A549 (cell line): ENCODE measurements around the gene SLC12A9. TPM values are rescaled to one million over a fixed set of nuclear protein-coding genes. Genes with fewer than 3 reads are reported as not detected.
A peak's percentile ranks its signal among the peaks of the same experiment; 100 is the strongest.

ENCODE experiments used
- ATAC-seq, 2 experiments: fragments of 200-7000 bp in 1 of 2; fragments of >200 bp in 1 of 2; cut with Nextera tagmentation in 1 of 2; cut with Tn5 transposase in 1 of 2; 3 replicates each; pipeline versions ENCODE4 v1.8.0 to v1.9.1; 2018 to 2020; ENCODE audit warnings: mild to moderate bottlenecking in 1 of 2, moderate library complexity in 1 of 2
- CTCF ChIA-PET: fragments of 300-600 bp; sonication (Branson Sonifier 250); formaldehyde crosslinking; extraction: SDS; loops from one replicate; lab custom pipeline; 2021; ENCODE audit warnings: antibody characterized with exemption, inconsistent platforms; lab: Yijun Ruan, JAX
- POLR2A ChIA-PET: fragments of 350-600 bp; formaldehyde crosslinking; extraction: SDS; loops from one replicate; lab custom pipeline; 2021; ENCODE audit warnings: antibody characterized with exemption, inconsistent platforms; lab: Yijun Ruan, JAX
- DNase-seq, 2 experiments: peaks; one replicate each; pipeline versions ENCODE4 v3.0.0 to v3.0.0-alpha.2; 2011 to 2016; ENCODE audit warnings: low read depth in 1 of 2, low spot score in 1 of 2
- FAIRE-seq: peaks from 2 replicates; lab custom pipeline; 2011; peaks lifted over from hg19 to GRCh38; lab: Jason Lieb, UNC
- H3K27ac ChIP-seq, 2 experiments: fragments of >200 bp; sonication (Bioruptor Twin); formaldehyde crosslinking; 3 replicates each; pipeline ENCODE4 v1.5.1; 2016 to 2017
- H3K4me1 ChIP-seq: fragments of >200 bp; sonication (Bioruptor Twin); formaldehyde crosslinking; 3 replicates; pipeline ENCODE4 v1.6.1; 2016
- H3K4me2 ChIP-seq: fragments of >200 bp; sonication (Bioruptor Twin); formaldehyde crosslinking; 3 replicates; pipeline ENCODE4 v1.6.1; 2016
- H3K4me3 ChIP-seq: fragments of >200 bp; sonication (Bioruptor Twin); formaldehyde crosslinking; 3 replicates; pipeline ENCODE4 v1.5.1; 2016
- H3K9me3 ChIP-seq: fragments of >200 bp; sonication (Bioruptor Twin); formaldehyde crosslinking; 3 replicates; pipeline ENCODE4 v1.6.1; 2016
- CBX2 ChIP-seq: fragments of 200-600 bp; sonication (generic); IDR thresholded peaks from 2 replicates; pipeline ENCODE4 v1.6.1; 2016; ENCODE audit warnings: low read depth, mild to moderate bottlenecking, borderline replicate concordance
- FOSL2 ChIP-seq, 2 experiments: fragments of 450-650 bp in 1 of 2; fragments of >200 bp in 1 of 2; sonication (Bioruptor Twin) in 1 of 2; formaldehyde crosslinking; IDR thresholded peaks; 2 replicates each; pipeline versions ENCODE4 v1.5.0 to v1.6.1; 2016 to 2020; ENCODE audit warnings: mild to moderate bottlenecking in 1 of 2, moderate library complexity in 1 of 2
- HEYL ChIP-seq: fragments of 250-450 bp; sonication (Bioruptor Pico); IDR thresholded peaks from 2 replicates; pipeline ENCODE4 v1.8.0; 2021; ENCODE audit warnings: mild to moderate bottlenecking, moderate library complexity
- HMGXB4 ChIP-seq: fragments of 250-450 bp; sonication (Bioruptor Pico); IDR thresholded peaks from 2 replicates; pipeline ENCODE4 v1.5.0; 2021; ENCODE audit warnings: mild to moderate bottlenecking, moderate library complexity, borderline replicate concordance
- JUN ChIP-seq, 2 experiments: fragments of >200 bp; sonication (Bioruptor Twin); formaldehyde crosslinking; IDR thresholded peaks; 2 replicates in 1 of 2; 3 replicates in 1 of 2; pipeline ENCODE4 v1.6.1; 2016 to 2017
- KDM5A ChIP-seq: fragments of 200-600 bp; sonication (generic); IDR thresholded peaks from 2 replicates; pipeline ENCODE4 v1.6.1; 2016; ENCODE audit warnings: antibody characterized with exemption, mild to moderate bottlenecking
- POLR2A ChIP-seq: IDR thresholded peaks from 2 replicates; pipeline ENCODE4 v1.6.1; 2012; ENCODE audit warnings: mild to moderate bottlenecking, low read length
- TFCP2L1 ChIP-seq: fragments of 250-450 bp; sonication (Bioruptor Pico); IDR thresholded peaks from 2 replicates; pipeline ENCODE4 v1.5.0; 2021; ENCODE audit warnings: mild to moderate bottlenecking
- USF2 ChIP-seq: fragments of 450-650 bp; IDR thresholded peaks from 2 replicates; pipeline ENCODE4 v1.6.1; 2014; ENCODE audit warnings: antibody characterized with exemption
- ZNF302 ChIP-seq: fragments of 250-450 bp; sonication (Bioruptor Pico); IDR thresholded peaks from 2 replicates; pipeline ENCODE4 v1.9.0; 2021; ENCODE audit warnings: inconsistent platforms, mild to moderate bottlenecking, moderate library complexity
- ZSCAN20 ChIP-seq: fragments of 250-450 bp; sonication (Bioruptor Pico); IDR thresholded peaks from 2 replicates; pipeline ENCODE4 v1.8.0; 2022; ENCODE audit warnings: mild to moderate bottlenecking, moderate library complexity
- WGBS: methylation state at CpG from one replicate; pipeline ENCODE4 v1.1.6; 2017; ENCODE audit errors: missing lambda C conversion rate; 5-methylcytosine and 5-hydroxymethylcytosine counted together
- polyA plus RNA-seq, 4 experiments: library from polyadenylated mRNA; depleted of rRNA in 3 of 4; stranded (reverse); fragments of >200 nt; fragmentation: RNase III in 1 of 4; extraction: RNeasy Plus Mini Kit Qiagen cat#74134 plus additional on column Dnase treatment in 1 of 4; gene quantifications; 2 replicates in 3 of 4; 3 replicates in 1 of 4; pipeline ENCODE4 v1.2.3, GENCODE V29; 2011 to 2017
- TF ChIP-seq, protein P1 (sequence below): IDR thresholded peaks from 2 replicates; pipeline ENCODE4 v1.6.1; 2012
- TF ChIP-seq, protein P2 (sequence below): IDR thresholded peaks from 2 replicates; pipeline ENCODE4 v1.6.1; 2012; ENCODE audit warnings: low read depth, borderline replicate concordance
- TF ChIP-seq, protein P3 (sequence below): fragments of >200 bp; sonication (Bioruptor Twin); formaldehyde crosslinking; IDR thresholded peaks from 3 replicates; pipeline ENCODE4 v1.6.1; 2016

SLC12A9 gene
- polyA plus RNA-seq, 2 of the 4 experiments (the other 2 are of a cell fraction) = 6.2 to 13.4 TPM

- Histone ChIP-seq H3K4me3 (no peak overlapping the region), H3K4me2 (peak overlapping the region; percentile 99; the same call in 1 of the 3 replicates), H3K27ac (no peak overlapping the region), H3K4me1 (peaks cover 30% of the 10 kb centered on the region), H3K9me3 (no peaks in the 10 kb centered on the region)
- TF ChIP-seq, protein P1, sequence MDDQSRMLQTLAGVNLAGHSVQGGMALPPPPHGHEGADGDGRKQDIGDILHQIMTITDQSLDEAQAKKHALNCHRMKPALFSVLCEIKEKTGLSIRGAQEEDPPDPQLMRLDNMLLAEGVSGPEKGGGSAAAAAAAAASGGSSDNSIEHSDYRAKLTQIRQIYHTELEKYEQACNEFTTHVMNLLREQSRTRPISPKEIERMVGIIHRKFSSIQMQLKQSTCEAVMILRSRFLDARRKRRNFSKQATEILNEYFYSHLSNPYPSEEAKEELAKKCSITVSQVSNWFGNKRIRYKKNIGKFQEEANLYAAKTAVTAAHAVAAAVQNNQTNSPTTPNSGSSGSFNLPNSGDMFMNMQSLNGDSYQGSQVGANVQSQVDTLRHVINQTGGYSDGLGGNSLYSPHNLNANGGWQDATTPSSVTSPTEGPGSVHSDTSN = peak; percentile 13
- TF ChIP-seq TFCP2L1 (CRISPR knock-in tag) (no peak), POLR2A (peak; percentile 45)
- ChIA-PET CTCF (interaction anchor here (0.6 to 4.1 kb wide), 7 partner anchors 8 to 306 kb away, joined by 3 to 16 read pairs (median 4); partner anchors contain the start of genes ACHE, EPO and SLC12A9), POLR2A (interaction anchor here (0.6 to 5.1 kb wide), 2 partner anchors 11 to 367 kb away, joined by 14 to 106 read pairs; partner anchors contain the start of gene SRRT)
- ATAC-seq (no peak), DNase-seq (no peak), FAIRE-seq (no peak)
- 95% methylated on average over 25 of the region's 25 CpGs for WGBS
Observed at GRCh38 chr7:100886936-100887515, 34.5 kb downstream of the SLC12A9 start.

DNA sequence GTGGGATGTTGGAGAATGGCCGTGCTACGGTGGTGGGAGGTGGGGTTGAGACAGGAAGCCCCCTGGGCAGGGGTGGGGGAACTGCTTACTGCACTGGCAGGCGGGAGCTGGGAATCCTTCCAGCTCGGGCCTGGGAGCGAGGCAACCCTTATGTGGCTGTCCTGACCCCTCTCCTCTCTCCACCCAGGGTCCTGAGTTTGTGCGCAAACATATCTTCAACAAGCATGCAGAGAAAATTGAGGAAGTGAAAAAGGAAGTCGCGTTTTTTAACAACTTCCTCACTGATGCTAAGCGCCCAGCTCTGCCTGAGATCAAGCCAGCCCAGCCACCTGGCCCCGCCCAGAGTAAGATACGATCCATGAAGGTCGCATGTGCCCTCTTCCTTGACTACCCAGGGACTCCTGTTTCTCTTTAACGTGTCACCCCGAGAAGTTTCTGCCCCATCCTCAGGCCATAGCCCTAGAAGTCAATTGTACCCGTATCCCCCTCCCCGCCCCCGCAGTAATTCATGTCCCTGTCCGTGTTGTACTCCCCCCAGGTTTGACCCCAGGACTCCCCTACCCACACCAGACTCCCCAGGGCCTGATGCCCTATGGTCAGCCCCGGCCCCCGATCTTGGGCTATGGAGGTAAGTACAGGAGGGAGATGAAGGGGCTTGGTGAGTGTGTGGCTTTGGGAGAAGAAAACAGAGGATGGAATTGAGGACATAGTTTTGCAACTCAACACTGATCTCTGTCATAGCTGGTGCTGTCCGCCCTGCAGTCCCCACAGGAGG lies 35.2 kb downstream of the SLC12A9 start:
- no peak for DNase-seq
- no peak for ATAC-seq
- POLR2A ChIA-PET = interaction anchor here (0.5 to 5.1 kb wide), 3 partner anchors 12 to 366 kb away, joined by 3 to 106 read pairs (median 14); partner anchors contain the start of gene SRRT
- FAIRE-seq = no peak
- no peak for TF ChIP-seq CBX2
- peak in 1 of 2 experiments; percentile 19; a peak in 1 of 5 replicates for TF ChIP-seq JUN (IDR thresholded peaks at IDR 0.05)
- H3K27ac ChIP-seq = peak overlapping the region in 1 of 2 experiments; percentile 95; a peak in 2 of 6 replicates
- H3K4me2 ChIP-seq = peak overlapping the region; percentile 99
- CTCF ChIA-PET = interaction anchor here (0.6 to 4.1 kb wide), 7 partner anchors 7 to 305 kb away, joined by 3 to 16 read pairs (median 5); partner anchors contain the start of genes ACHE, EPO, SLC12A9 and SRRT
- 79% methylated on average over 18 of the region's 21 CpGs for WGBS
- peaks cover 30% of the 10 kb centered on the region for H3K4me1 ChIP-seq
- H3K9me3 ChIP-seq = no peaks in the 10 kb centered on the region
- peak overlapping the region; percentile 92; the same call in 2 of the 3 replicates for H3K4me3 ChIP-seq

DNA sequence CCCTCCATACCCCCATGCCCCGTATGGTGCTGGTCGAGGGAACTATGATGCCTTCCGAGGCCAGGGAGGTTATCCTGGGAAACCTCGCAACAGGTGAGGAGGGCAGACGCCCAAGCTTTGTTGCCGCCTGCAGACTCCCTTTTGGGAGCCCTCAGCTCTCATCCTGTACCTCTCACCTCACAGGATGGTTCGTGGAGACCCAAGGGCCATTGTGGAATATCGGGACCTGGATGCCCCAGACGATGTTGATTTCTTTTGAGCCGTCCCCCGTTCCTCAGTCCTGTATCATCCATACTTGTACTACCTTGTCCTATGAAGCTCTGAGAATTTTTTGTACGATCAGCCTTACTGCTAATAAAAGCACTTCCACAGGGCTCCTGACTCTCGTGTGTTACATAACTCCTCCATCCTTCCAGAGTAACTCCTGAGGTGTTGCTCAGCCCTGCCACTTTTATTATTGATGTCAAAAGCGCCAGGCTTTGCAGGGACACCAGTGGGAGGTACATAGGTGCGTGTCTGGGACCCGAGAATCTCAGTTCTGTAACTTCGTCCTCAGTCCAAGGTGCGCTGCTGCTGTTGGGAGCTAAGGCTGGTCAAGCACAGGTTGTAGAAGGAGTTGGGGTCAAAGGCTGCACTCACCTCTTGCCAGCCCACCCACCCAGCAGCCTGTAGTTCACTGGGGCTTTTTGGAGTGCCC lies 35.9 kb downstream of the SLC12A9 start:
- Histone ChIP-seq H3K27ac (peak overlapping the region; percentile 86 to 95), H3K4me1 (peaks cover 30% of the 10 kb centered on the region), H3K4me3 (peak overlapping the region; percentile 92), H3K9me3 (no peaks in the 10 kb centered on the region), H3K4me2 (peak overlapping the region; percentile 99)
- WGBS = 71% methylated on average over 14 of the region's 18 CpGs
- DNase-seq = no peak
- ChIA-PET CTCF (interaction anchor here (1.0 to 3.5 kb wide), 6 partner anchors 8 to 189 kb away, joined by 3 to 13 read pairs (median 8); partner anchors contain the start of genes SLC12A9 and SRRT), POLR2A (interaction anchor here (1.5 to 5.1 kb wide), 2 partner anchors 10 to 13 kb away, joined by 9 to 106 read pairs; partner anchors contain the start of gene SRRT)
- no peak for FAIRE-seq
- no peak for ATAC-seq
- TF ChIP-seq HEYL (no peak), POLR2A (0 out of 2 replicates have a peak, but pooled peaks have one; percentile 7)

- H3K9me3 ChIP-seq = no peaks in the 10 kb centered on the region
- H3K4me2 ChIP-seq = peak within 1 kb of the TSS; percentile 99
- WGBS = no CpG with 5 or more reads among the region's 73 CpGs
- no peak for FAIRE-seq
- peak; percentile 57 to 69 for ATAC-seq
- no peak for DNase-seq
- peak within 1 kb of the TSS; percentile 92 for H3K4me3 ChIP-seq
- ChIA-PET POLR2A (interaction anchor here (0.6 to 5.1 kb wide), 27 partner anchors 11 to 330 kb away, joined by 3 to 106 read pairs (median 4); partner anchors contain the start of genes EPHB4, MOSPD3, PLOD3 and POP7), CTCF (interaction anchor here (0.6 to 3.5 kb wide), 14 partner anchors 9 to 206 kb away, joined by 3 to 13 read pairs (median 4); partner anchors contain the start of genes EPO, POP7, SLC12A9 and SRRT)
- peak within 1 kb of the TSS; percentile 86 to 95 for H3K27ac ChIP-seq
- H3K4me1 ChIP-seq = peaks cover 30% of the 10 kb centered on the region
- TF ChIP-seq ZSCAN20 (CRISPR knock-in tag) (no peak), USF2 (peak; percentile 50; the same call in 1 of the 2 replicates), HMGXB4 (CRISPR knock-in tag) (no peak), KDM5A (no peak), ZNF302 (CRISPR knock-in tag) (no peak), FOSL2 (IDR thresholded peaks at IDR 0.05) (no peak), FOSL2 (CRISPR knock-in tag; IDR thresholded peaks at IDR 0.05) (no peak)
- TF ChIP-seq, protein P1 = no peak
- TF ChIP-seq, protein P2, sequence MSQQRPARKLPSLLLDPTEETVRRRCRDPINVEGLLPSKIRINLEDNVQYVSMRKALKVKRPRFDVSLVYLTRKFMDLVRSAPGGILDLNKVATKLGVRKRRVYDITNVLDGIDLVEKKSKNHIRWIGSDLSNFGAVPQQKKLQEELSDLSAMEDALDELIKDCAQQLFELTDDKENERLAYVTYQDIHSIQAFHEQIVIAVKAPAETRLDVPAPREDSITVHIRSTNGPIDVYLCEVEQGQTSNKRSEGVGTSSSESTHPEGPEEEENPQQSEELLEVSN = peak; percentile 92
- TF ChIP-seq, protein P3, sequence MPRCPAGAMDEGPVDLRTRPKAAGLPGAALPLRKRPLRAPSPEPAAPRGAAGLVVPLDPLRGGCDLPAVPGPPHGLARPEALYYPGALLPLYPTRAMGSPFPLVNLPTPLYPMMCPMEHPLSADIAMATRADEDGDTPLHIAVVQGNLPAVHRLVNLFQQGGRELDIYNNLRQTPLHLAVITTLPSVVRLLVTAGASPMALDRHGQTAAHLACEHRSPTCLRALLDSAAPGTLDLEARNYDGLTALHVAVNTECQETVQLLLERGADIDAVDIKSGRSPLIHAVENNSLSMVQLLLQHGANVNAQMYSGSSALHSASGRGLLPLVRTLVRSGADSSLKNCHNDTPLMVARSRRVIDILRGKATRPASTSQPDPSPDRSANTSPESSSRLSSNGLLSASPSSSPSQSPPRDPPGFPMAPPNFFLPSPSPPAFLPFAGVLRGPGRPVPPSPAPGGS = no peak; the same call in 2 of the 3 replicates
Observed at GRCh38 chr7:100888988-100889750, 36.7 kb downstream of the SLC12A9 start, which contains the start of gene UFSP1. Gene UFSP1, minus strand, starts transcription at chr7:100889715. Its CDS starts 444 bp downstream, at chr7:100889271.
